ENCODE measurements around the gene KIF17.
A peak's percentile ranks its signal among the peaks of the same experiment; 100 is the strongest.

Gene KIF17

DNA sequence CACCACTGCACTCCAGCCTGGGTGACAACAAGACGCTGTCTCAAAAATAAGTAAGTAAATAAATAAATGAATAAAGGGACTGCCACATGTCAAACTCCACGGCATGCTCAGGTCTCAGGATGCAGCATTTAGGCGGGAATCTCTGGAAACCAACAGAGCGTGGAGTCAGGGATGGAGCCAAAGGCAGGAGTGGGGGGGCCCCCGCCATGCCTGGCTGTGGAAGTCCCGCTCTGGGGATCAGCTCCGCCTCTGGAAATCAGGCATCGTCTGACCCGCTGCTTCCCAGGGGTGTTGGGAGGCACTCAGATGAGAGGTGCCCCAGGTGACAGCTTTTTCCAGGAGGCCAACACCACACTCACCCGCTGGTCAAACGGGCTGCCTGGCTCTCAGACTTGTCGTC lies 20.2 kb downstream of the KIF17 start:
- no peaks in the 10 kb centered on the region for H3K9me3 ChIP-seq
- no peak overlapping the region for H3K27ac ChIP-seq
- peaks cover 6 to 9% of the 10 kb centered on the region in 2 experiments for H3K4me1 ChIP-seq (ENCODE audit: control insufficient read depth in 1 of 2, insufficient read depth in 1 of 2, low read depth in 1 of 2, low read length in 1 of 2)
- H3K4me3 ChIP-seq (ENCODE audit: low read depth in 1 of 2, low read length in 1 of 2) = no peak overlapping the region
- no peaks in the 10 kb centered on the region for H3K27me3 ChIP-seq
- no peaks in the 10 kb centered on the region for H3K36me3 ChIP-seq
- TF ChIP-seq CTCF (IDR thresholded peaks at IDR 0.05) = no peak

GRCh38 chr1:20696397-20697333 lies 21.1 kb downstream of the KIF17 start:
- Histone ChIP-seq H3K9me3 (no peaks in the 10 kb centered on the region), H3K27ac (no peak overlapping the region), H3K27me3 (no peaks in the 10 kb centered on the region), H3K4me1 (ENCODE audit: control insufficient read depth in 1 of 2, insufficient read depth in 1 of 2, low read depth in 1 of 2, low read length in 1 of 2) (peaks cover 6 to 9% of the 10 kb centered on the region in 2 experiments), H3K4me3 (ENCODE audit: low read depth in 1 of 2, low read length in 1 of 2) (peak overlapping the region; percentile 63 to 80), H3K36me3 (no peaks in the 10 kb centered on the region)
- peak; percentile 83 for TF ChIP-seq CTCF (IDR thresholded peaks at IDR 0.05)

- Histone ChIP-seq H3K9me3 (no peaks in the 10 kb centered on the region), H3K27me3 (no peaks in the 10 kb centered on the region), H3K4me3 (ENCODE audit: low read depth in 1 of 2, low read length in 1 of 2) (no peak overlapping the region), H3K4me1 (ENCODE audit: control insufficient read depth in 1 of 2, insufficient read depth in 1 of 2, low read depth in 1 of 2, low read length in 1 of 2) (peaks cover 6 to 9% of the 10 kb centered on the region in 2 experiments), H3K27ac (no peak overlapping the region), H3K36me3 (no peaks in the 10 kb centered on the region)
- TF ChIP-seq CTCF (IDR thresholded peaks at IDR 0.05) = no peak
Observed at GRCh38 chr1:20695515-20695914, 22.3 kb downstream of the KIF17 start.

- Histone ChIP-seq H3K9me3 (no peaks in the 10 kb centered on the region), H3K27ac (no peak overlapping the region), H3K27me3 (no peaks in the 10 kb centered on the region), H3K4me1 (ENCODE audit: control insufficient read depth in 1 of 2, insufficient read depth in 1 of 2, low read depth in 1 of 2, low read length in 1 of 2) (peaks cover 6 to 9% of the 10 kb centered on the region in 2 experiments), H3K36me3 (no peaks in the 10 kb centered on the region), H3K4me3 (ENCODE audit: low read depth in 1 of 2, low read length in 1 of 2) (no peak overlapping the region)
- TF ChIP-seq CTCF (IDR thresholded peaks at IDR 0.05) = no peak
Observed at GRCh38 chr1:20693623-20694022, 24.2 kb downstream of the KIF17 start.

DNA sequence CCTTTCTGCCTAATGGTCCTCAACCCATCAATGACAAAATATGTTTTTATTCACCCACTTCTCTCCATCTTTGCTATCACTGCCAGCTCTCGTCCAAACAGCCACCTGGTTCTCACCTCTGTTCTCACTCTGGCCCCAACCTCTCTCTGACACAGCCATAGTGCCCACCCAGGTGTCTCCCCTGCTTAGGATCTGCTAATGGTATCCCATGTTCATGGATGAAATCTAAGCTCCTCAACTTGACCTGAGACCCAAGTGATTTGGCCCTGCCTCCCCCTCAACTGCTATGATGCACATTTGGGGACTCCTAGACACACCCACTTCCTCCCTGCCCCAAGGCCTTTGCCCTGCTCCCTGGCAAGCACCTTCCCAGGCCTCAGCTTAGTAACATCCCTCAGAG lies 25.9 kb downstream of the KIF17 start:
- no peak for TF ChIP-seq CTCF (IDR thresholded peaks at IDR 0.05)
- Histone ChIP-seq H3K27ac (no peak overlapping the region), H3K36me3 (no peaks in the 10 kb centered on the region), H3K4me1 (ENCODE audit: control insufficient read depth in 1 of 2, insufficient read depth in 1 of 2, low read depth in 1 of 2, low read length in 1 of 2) (peaks cover 4 to 7% of the 10 kb centered on the region in 2 experiments), H3K9me3 (no peaks in the 10 kb centered on the region), H3K27me3 (no peaks in the 10 kb centered on the region), H3K4me3 (ENCODE audit: low read depth in 1 of 2, low read length in 1 of 2) (no peak overlapping the region)

All from neutrophil (primary cell).